Smooth muscle cell (in vitro differentiated cells): ENCODE results near the gene FREM1. TPM values are rescaled to one million over a fixed set of nuclear protein-coding genes. Genes with fewer than 3 reads are reported as not detected.

Experiments
- DNase-seq: peaks from one replicate; lab custom pipeline; 2025; ENCODE audit not compliant: unreplicated experiment; lab: John Stamatoyannopoulos, UW
- H2AFZ ChIP-seq: fragments of 200-600 bp; sonication (generic); 2 replicates; pipeline ENCODE4 v1.6.0; 2016; ENCODE audit warnings: antibody characterized with exemption, low read depth, mild to moderate bottlenecking
- H3F3A ChIP-seq: fragments of 200-600 bp; sonication (generic); 2 replicates; pipeline ENCODE4 v1.6.0; 2017; ENCODE audit warnings: antibody characterized with exemption, low read depth
- H3K27ac ChIP-seq: fragments of 200-600 bp; sonication (generic); 2 replicates; pipeline ENCODE4 v1.5.1; 2016; ENCODE audit warnings: low read depth, mild to moderate bottlenecking
- H3K27me3 ChIP-seq: fragments of 200-600 bp; sonication (generic); 2 replicates; pipeline ENCODE4 v1.6.1; 2016; ENCODE audit warnings: low read depth, mild to moderate bottlenecking
- H3K36me3 ChIP-seq: fragments of 200-600 bp; sonication (generic); 2 replicates; pipeline ENCODE4 v1.5.1; 2016; ENCODE audit warnings: low read depth
- H3K4me1 ChIP-seq: fragments of 200-600 bp; sonication (generic); 2 replicates; pipeline ENCODE4 v1.5.1; 2016; ENCODE audit warnings: low read depth
- H3K4me2 ChIP-seq: fragments of 200-600 bp; sonication (generic); 2 replicates; pipeline ENCODE4 v1.6.0; 2016; ENCODE audit warnings: mild to moderate bottlenecking
- H3K4me3 ChIP-seq: fragments of 200-600 bp; sonication (generic); 2 replicates; pipeline ENCODE4 v1.5.1; 2016; ENCODE audit warnings: mild to moderate bottlenecking
- H3K79me2 ChIP-seq: fragments of 200-600 bp; sonication (generic); 2 replicates; pipeline ENCODE4 v1.6.0; 2016; ENCODE audit warnings: low read depth, mild to moderate bottlenecking
- H3K9ac ChIP-seq: fragments of 200-600 bp; sonication (generic); 2 replicates; pipeline ENCODE4 v1.6.0; 2016; ENCODE audit warnings: low read depth
- H3K9me3 ChIP-seq: fragments of 200-600 bp; sonication (generic); replicated peaks from 2 replicates; pipeline ENCODE4 v1.5.1; 2016; ENCODE audit warnings: low read depth
- H4K20me1 ChIP-seq: fragments of 200-600 bp; sonication (generic); 2 replicates; pipeline ENCODE4 v1.6.0; 2016; ENCODE audit warnings: low read depth
- CTCF ChIP-seq: fragments of 200-600 bp; sonication (generic); IDR thresholded peaks from 2 replicates; pipeline ENCODE4 v1.5.1; 2017; ENCODE audit warnings: borderline replicate concordance, mild to moderate bottlenecking, antibody characterized with exemption; ENCODE audit not compliant: insufficient read depth, poor library complexity, severe bottlenecking
- WGBS: methylation state at CpG from one replicate; pipeline ENCODE4 v1.1.7; 2016; ENCODE audit warnings: low lambda C conversion rate; 5-methylcytosine and 5-hydroxymethylcytosine counted together
- polyA plus RNA-seq: library from polyadenylated mRNA; unstranded; fragments of >200 nt; fragmentation: Nextera tagmentation; extraction: Ambion mirVana; gene quantifications from 2 replicates; pipeline ENCODE4 v1.2.1, GENCODE V29; 2016
- total RNA-seq: library from RNA; depleted of rRNA; stranded (reverse); fragments of >200 nt; gene quantifications from 2 replicates; pipeline ENCODE4 v1.2.3, GENCODE V29; 2014

Gene FREM1
- total and polyA plus RNA-seq, 2 experiments from 2014 or later = 18.0 TPM

- Histone ChIP-seq H3K27ac (peak overlapping the region; percentile 45), H3K9me3 (no peaks in the 10 kb centered on the region), H3K9ac (no peak overlapping the region), H3K27me3 (no peaks in the 10 kb centered on the region), H2AFZ (peak overlapping the region; percentile 88), H3F3A (peaks cover 30% of the 10 kb centered on the region), H3K79me2 (peaks cover 64% of the 10 kb centered on the region), H4K20me1 (no peaks in the 10 kb centered on the region), H3K4me1 (peaks cover 47% of the 10 kb centered on the region), H3K36me3 (no peaks in the 10 kb centered on the region), H3K4me3 (peak overlapping the region; percentile 50), H3K4me2 (peak overlapping the region; percentile 93)
- 23% methylated on average over 5 of the region's 5 CpGs for WGBS
- TF ChIP-seq CTCF = no peak
- DNase-seq = no peak
Observed at GRCh38 chr9:14908295-14909180, 1.7 kb downstream of the FREM1 start.

- no peak for DNase-seq
- H3K79me2 ChIP-seq = peaks cover 71% of the 10 kb centered on the region
- no peak overlapping the region for H2AFZ ChIP-seq
- peak overlapping the region; percentile 46 for H3K27ac ChIP-seq
- H4K20me1 ChIP-seq = no peaks in the 10 kb centered on the region
- no peaks in the 10 kb centered on the region for H3K9me3 ChIP-seq
- no peak for TF ChIP-seq CTCF
- no peak overlapping the region for H3K9ac ChIP-seq
- no peaks in the 10 kb centered on the region for H3K36me3 ChIP-seq
- H3K4me3 ChIP-seq = peak overlapping the region; percentile 50
- H3K27me3 ChIP-seq = no peaks in the 10 kb centered on the region
- WGBS = 71% methylated on average over 1 of the region's 1 CpG
- peak overlapping the region; percentile 93 for H3K4me2 ChIP-seq
- H3F3A ChIP-seq = peaks cover 32% of the 10 kb centered on the region
- peaks cover 47% of the 10 kb centered on the region for H3K4me1 ChIP-seq
Observed at GRCh38 chr9:14907696-14908095, 2.5 kb downstream of the FREM1 start.

- Histone ChIP-seq H3K79me2 (peaks cover 72% of the 10 kb centered on the region), H2AFZ (no peak overlapping the region), H3K9ac (no peak overlapping the region), H3K27me3 (no peaks in the 10 kb centered on the region), H4K20me1 (no peaks in the 10 kb centered on the region), H3K9me3 (no peaks in the 10 kb centered on the region), H3K36me3 (no peaks in the 10 kb centered on the region), H3K27ac (peak overlapping the region; percentile 46), H3K4me3 (peak overlapping the region; percentile 50), H3K4me1 (peaks cover 47% of the 10 kb centered on the region), H3F3A (peaks cover 32% of the 10 kb centered on the region), H3K4me2 (peak overlapping the region; percentile 93)
- no peak for TF ChIP-seq CTCF
- DNase-seq = no peak
- 44% methylated on average over 5 of the region's 5 CpGs for WGBS
Observed at GRCh38 chr9:14907360-14907685, 2.9 kb downstream of the FREM1 start.
